GM18868 (cell line): Measurements from ENCODE around the gene PSAPL1.

Experiments used
- ATAC-seq: cut with Tn5 transposase; IDR thresholded peaks from one replicate; pipeline ENCODE4 v1.9.1; 2021; ENCODE audit warnings: mild to moderate bottlenecking, moderate library complexity; ENCODE audit not compliant: unreplicated experiment

Gene PSAPL1

GRCh38 chr4:7432531-7433375 lies 2.0 kb downstream of the PSAPL1 start:
- ATAC-seq, result no peak

DNA sequence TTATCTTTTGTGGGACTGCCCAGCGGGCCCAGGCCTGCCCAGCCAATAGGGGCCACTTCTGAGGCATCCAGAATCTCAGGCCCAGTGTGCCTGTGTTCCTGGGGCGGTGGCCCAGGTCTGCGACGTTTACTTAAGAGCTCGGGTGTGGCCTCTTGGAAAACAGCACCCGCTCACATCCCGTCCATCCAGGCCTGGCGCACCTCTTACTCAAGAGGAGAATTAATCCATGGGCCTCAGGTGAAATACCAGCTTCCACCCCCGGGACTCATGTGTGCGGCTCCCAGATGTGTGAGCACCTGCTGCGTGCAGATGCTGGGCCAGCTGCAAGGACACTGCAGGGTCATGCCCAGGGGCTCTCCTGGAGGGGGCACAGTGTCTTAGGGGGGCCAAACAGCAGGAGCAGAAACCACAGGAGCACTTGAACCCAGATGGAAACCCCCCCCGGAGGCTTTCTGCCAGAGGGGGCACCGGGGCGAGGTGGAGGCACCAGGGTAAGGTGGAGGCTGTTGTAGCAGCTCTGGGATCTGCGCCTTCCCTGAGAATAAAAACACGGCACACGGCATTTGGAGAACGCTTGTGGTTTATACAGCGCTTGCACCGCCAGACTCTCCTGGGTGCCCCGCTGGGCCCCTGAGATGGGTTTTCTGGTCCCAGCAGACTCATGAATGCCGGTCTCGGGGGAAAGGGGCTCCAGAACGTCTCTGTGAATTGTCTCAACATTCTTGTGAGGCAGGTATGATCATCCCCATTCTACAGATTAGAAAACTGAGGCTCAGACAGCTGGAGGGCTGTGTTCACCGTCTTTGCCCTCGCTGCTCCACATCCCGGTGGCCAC lies 2.8 kb downstream of the PSAPL1 start:
- no peak for ATAC-seq

- ATAC-seq, result no peak
Observed at GRCh38 chr4:7430965-7431695, 3.6 kb downstream of the PSAPL1 start.

DNA sequence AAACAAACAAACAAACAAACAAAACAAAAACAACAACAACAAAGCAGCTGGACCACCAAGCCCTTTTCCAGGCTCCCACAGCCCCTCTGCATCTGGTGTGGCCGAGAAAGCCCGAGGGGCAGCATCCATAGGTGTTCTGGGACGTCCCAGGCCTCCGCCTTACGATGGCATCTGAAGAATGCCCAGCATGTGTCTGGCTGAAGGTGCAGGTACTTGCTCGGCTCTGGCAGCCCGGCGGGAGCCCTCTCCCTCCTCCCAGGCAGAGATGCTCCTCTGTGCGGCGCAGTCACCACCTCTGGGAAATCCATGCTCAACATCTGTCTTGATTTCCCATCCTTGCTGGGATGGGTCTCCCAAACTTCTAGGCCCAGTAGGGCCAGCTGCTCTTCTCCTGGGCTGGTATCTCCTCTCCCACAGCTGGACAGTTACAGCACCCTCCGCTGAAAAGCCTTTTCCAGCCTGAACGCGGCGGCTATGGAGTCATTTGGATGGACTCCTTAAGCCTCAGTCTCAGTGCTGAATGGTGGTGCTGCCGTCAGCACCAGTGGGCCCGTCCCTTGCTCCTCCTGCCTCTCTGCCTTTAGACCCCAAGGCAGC lies 4.3 kb downstream of the PSAPL1 start:
- no peak for ATAC-seq

GRCh38 chr4:7429601-7430078 lies 5.1 kb downstream of the PSAPL1 start:
- ATAC-seq, result no peak

- no peak for ATAC-seq
Observed at GRCh38 chr4:7429069-7429416, 5.7 kb downstream of the PSAPL1 start.

DNA sequence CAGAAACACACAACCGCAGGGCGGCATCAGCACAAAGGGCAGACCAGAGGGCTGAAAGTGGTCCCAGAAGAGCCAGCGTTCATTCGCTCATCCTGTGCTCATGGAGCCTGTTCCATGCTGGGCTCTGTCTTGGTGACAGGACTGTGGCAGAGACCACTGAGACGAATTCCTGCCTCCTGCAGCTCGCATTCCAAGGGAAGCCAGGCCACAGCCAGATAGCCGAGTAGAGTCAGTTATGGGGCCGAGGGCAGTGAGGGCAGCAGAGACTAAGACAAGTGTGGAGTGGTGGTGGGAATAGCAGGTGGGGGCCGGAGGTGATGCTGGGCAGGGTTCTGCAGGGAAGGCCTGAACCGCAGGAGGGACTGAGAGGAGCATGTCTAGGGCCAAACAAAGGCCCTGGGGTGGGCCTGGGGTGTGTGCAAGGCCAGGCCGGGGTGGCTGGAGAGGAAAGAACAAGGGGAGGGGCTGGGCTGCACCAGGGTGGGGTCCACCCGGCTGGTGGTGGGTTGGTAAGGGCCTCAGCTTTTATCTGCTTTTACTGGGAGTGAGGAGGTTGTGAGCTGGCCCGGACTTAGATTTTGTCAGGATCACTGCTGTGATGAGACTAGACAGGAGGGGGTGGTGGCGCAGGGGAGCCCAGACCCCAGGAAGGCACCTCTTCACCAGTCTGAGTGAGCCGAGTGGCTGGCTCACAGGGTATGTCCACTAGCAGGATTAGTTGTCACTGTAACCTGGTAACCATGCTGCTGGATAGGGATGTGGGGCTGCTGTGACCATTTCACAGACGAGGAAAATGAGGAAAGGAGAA lies 6.3 kb downstream of the PSAPL1 start:
- ATAC-seq, result no peak

GRCh38 chr4:7427831-7428260 lies 6.9 kb downstream of the PSAPL1 start:
- ATAC-seq, result no peak

DNA sequence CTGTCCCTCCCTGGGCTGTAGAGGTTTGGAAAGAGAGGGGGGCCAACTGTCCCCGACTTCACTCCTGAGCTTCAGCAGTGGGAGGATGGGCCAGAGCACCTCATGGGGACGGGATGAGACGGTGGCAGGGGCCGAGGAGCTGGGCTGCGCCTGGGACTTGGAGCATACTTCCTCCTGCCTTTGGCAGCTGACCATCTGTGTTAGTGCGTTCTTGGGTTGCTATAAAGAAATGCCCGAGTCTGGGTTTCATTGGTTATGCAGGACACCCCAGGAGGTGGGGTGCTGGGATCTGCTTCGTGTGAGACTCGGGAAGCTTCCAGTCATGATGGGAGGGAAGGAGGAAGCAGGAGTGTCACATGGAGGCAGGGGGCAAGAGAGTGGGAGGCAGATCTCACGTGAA lies 7.4 kb downstream of the PSAPL1 start:
- no peak for ATAC-seq

GRCh38 chr4:7426525-7427171 lies 8.1 kb downstream of the PSAPL1 start:
- ATAC-seq, result no peak

DNA sequence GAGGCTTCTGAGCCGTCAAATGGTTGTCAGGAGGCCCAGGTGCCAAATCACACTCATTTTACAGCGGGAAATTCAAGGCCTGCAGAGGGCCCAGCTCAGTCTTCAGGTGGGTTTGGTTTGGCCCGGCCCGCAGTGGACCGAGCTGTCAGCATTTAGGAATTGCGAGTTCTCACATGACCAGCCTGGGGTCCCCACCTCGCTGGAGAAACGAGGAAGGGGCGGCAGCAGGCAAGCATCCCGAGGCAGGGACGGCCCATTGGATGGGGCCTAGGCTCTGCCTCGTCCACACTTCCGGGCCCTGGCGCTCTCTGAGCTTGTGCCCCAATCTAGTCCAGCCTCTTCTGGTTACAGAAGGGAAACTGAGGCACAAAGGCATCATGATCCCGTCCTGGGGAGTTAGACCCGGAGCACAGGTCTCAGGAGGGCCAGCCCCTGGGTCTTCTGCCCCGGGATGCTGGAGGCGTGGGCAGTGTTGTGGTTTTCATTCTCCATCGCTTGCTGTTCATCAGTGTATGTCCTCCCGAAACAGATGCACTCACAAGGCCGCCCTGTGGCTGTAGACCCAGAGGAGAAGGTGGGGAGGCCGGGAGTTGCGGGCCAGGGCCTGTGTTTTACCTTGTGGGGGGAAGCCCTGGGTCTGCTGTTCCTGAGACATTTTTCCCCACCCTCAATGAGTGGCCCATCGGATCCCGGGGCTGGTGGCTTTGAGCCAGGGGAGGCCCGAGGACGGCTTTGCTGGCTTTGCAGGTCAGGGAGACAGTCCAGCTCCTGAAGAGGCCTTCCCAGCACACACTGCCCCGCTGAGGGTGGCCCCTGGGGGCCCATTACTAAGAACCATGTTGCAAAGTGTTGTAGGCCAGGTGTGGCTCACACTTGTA lies 8.9 kb downstream of the PSAPL1 start:
- no peak for ATAC-seq

DNA sequence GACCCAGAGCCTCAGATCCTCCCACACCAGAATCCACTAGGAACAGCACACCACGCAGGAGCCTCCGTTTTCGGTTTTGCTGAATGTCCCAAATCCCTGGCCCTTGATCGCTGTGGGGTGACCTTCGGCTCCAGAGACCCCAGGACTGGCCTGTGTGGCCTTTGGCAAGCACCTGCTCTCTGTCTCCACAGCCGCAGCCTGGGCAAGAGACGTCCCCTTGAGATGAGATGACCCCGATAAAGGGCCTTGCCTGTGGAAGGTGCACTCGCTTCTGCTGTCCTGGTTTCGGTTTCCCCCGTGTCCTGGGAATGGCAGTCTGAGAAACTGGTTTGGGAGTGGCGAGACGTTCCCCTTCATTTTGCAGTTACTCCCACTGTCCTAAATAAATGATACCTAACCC lies 9.6 kb downstream of the PSAPL1 start:
- ATAC-seq, result no peak

DNA sequence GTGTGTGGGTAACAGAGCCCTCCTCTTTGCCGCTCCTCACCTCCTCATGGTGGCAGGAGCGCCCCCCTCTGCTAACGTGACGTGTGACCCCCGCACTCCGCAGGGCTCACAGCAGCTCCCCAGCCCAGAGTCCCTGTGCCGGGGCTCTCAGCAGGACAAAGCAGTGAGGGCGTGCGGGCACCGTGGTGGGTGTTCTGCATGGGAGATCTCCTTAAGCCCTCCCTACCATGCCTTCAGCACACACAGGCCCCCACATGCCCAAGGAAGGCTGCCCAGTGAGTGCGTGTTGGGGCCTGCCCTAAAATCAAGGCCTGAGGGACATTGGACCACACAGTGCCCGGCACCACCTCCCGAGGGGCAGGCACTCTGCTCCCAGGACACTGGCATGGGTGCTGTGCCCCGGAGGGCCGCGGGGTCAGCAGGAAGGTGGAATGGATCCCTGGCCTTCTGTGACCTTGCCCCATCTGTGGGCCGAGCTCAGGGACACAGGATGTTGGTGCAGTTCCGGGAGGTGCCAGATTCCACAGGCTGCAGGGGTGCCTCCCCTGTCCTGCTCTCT lies 10.1 kb downstream of the PSAPL1 start:
- ATAC-seq, result no peak

DNA sequence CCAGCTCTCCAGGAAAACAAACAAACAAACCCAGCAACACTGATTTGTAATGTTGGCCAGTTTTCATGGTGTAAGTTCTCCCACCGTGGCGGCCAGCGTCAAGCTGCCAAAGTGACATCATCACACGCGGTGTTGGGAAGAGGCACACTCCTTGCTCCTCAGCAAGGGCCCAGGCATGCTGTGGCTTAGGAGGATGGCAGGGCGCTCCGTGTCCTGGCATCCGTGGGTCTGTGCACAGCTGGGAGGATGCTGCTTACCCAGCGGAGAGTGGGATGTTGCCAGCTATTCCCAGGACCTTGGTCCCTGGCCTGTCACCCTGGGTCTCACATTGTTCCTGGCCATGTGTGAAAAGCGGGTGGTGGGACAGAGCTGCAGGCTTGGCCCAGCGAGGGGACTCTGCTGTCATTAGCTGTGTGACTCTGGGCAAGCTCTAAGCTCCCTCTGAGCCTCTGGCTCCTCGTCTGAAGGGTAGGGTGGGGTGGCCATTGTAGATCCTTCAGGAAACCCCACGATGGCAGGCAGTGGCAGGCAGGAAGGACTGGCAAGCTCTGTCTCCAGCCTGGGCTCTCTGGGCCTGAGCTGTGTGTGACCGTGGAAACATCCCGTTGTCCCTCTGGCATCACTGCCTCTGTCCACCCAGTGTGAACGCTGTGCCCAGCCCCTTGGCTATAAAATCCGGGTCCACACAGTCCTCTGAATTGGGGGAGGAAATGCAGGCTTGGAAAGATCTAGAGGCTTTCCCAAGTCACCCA lies 10.8 kb downstream of the PSAPL1 start:
- no peak for ATAC-seq

GRCh38 chr4:7423391-7423790 lies 11.3 kb downstream of the PSAPL1 start:
- no peak for ATAC-seq

GRCh38 chr4:7422898-7423180 lies 11.9 kb downstream of the PSAPL1 start:
- no peak for ATAC-seq

GRCh38 chr4:7422151-7422897 lies 12.4 kb downstream of the PSAPL1 start:
- ATAC-seq, result no peak
